ENCODE measurements around the gene DOCK3. TPM values are rescaled to one million over a fixed set of nuclear protein-coding genes. Genes with fewer than 3 reads are reported as not detected.
"Not testable (repeated sequence)": the region's sequence is repeated elsewhere in the genome, so short reads cannot be mapped to it uniquely, and the experiment has no call there.

The DOCK3 gene
- total RNA-seq, 2 experiments from 2014 or later: 1.6 to 1.7 TPM

DNA sequence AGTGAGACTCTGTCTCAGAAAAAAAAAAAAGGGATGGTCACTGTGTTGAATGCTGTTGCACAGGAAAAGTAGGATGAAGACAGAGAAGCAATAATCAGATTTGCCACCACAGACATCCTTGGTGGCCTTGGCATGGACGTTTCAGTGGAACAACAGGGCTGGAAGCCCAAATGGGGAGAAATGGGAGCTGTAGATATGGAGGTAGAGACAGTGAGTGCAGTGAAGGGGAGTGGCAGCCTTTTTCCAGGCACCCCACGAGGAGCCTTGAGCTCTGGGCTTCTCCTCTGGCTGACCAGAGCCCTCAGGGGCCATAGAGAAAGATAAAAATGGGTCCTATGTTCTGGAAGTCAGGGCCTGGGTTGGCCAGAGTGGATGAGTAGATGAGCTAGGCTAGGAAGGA lies 12.3 kb upstream of the DOCK3 start:
- H3K36me3 Mint-ChIP-seq (ENCODE audit: low read depth): no peaks in the 10 kb centered on the region
- intact Hi-C loops (cut with micrococcal nuclease): no loop called here
- peaks cover 19% of the 10 kb centered on the region for H3K4me1 Mint-ChIP-seq (ENCODE audit: low read depth)
- DNase-seq: no peak
- no peak overlapping the region for H3K27ac Mint-ChIP-seq
- CTCF ChIA-PET: interaction anchor here (2.0 kb wide), 1 partner anchor 9 kb away, joined by 11 read pairs; no protein-coding TSS in a partner anchor
- no peaks in the 10 kb centered on the region for H3K9me3 Mint-ChIP-seq
- H3K4me3 Mint-ChIP-seq: no peak overlapping the region
- peaks cover 3% of the 10 kb centered on the region for H3K27me3 Mint-ChIP-seq (ENCODE audit: low read depth)

DNA sequence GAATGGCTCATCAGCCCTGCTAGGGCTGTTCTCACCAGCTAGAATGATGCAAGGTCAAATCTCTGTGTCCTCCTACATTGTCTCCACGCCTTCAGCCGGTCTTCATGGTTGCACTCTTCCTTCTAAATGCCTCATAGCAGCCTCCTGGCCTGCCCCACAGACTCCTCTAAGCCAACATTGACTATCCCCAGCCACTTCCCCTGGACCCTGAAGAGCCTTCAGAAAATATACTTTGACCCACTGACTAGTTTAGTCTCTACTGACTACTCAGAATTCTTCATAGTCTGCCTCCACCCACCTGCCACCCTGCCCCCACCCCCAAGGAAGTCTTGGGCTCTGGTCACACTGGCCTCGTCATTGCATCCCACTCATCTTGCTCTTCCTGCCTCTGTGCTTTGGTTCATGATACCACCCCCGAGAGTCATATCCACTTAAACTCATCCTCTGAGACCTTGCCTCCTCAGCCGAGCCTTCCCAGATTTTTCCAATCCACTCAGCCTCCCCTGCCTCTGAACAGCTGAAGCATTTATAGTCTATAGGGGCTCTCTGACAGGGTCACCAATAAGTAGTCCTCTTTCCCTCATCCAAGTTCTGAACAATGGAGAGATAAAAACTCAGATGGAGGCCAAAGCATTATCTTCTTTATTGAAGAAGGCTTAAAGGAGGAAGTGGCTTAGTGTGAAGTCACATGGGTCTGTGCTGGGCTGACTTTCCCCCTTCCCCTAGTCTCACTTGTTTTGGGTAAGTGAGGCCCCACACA lies 9.5 kb upstream of the DOCK3 start:
- Mint-ChIP-seq H3K36me3 (ENCODE audit: low read depth) (no peaks in the 10 kb centered on the region), H3K4me3 (no peak overlapping the region), H3K4me1 (ENCODE audit: low read depth) (peaks cover 19% of the 10 kb centered on the region), H3K27ac (no peak overlapping the region), H3K9me3 (no peaks in the 10 kb centered on the region), H3K27me3 (ENCODE audit: low read depth) (peaks cover 6% of the 10 kb centered on the region)
- intact Hi-C loops (cut with micrococcal nuclease): no loop called here
- no peak for DNase-seq
- CTCF ChIA-PET: interaction anchor here (1.2 kb wide), 1 partner anchor 37 kb away, joined by 3 read pairs; no protein-coding TSS in a partner anchor

DNA sequence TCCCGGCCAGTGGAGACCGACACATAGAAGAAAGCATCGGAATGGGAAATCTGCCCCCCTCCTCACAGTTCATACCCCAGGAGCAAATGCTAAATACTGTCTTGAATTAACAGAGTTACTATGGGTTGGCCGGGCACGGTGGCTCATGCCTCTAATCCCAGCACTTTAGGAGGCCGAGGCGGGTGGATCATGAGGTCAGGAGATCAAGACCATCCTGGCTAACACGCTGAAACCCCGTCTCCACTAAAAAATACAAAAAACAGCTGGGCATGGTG lies 8.9 kb upstream of the DOCK3 start:
- H3K9me3 Mint-ChIP-seq; H3K36me3 Mint-ChIP-seq (ENCODE audit: low read depth); H3K27me3 Mint-ChIP-seq (ENCODE audit: low read depth); intact Hi-C loops (cut with micrococcal nuclease); H3K27ac Mint-ChIP-seq; DNase-seq; H3K4me3 Mint-ChIP-seq: not testable (repeated sequence)
- H3K4me1 Mint-ChIP-seq (ENCODE audit: low read depth): peaks cover 19% of the 10 kb centered on the region
- CTCF ChIA-PET: interaction anchor here (1.2 kb wide), 1 partner anchor 37 kb away, joined by 3 read pairs; no protein-coding TSS in a partner anchor

DNA sequence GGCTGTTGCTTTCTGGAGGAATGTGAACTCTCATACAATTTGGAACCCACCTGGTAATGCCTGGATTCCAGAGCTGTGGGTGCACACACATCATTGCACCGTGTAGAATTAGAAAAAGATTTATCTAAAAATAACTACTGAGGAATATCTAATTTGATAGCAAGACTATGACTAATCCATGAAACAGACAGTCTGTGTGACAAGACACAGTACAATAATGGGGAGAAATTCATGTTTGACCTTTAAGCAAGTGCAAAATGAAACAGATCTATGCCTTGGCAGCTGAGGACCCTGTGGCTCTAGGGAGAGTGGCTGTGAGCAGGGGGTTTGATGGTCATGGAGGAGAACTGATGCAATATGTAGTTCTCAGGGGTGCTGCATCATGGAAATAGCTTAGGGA lies 7.9 kb upstream of the DOCK3 start:
- no peak for DNase-seq
- Mint-ChIP-seq H3K27me3 (ENCODE audit: low read depth) (peaks cover 6% of the 10 kb centered on the region), H3K9me3 (no peaks in the 10 kb centered on the region), H3K36me3 (ENCODE audit: low read depth) (no peaks in the 10 kb centered on the region), H3K4me1 (ENCODE audit: low read depth) (peaks cover 19% of the 10 kb centered on the region), H3K27ac (no peak overlapping the region), H3K4me3 (no peak overlapping the region)
- intact Hi-C loops (cut with micrococcal nuclease): no loop called here
- CTCF ChIA-PET: interaction anchor here (1.0 to 1.4 kb wide), 4 partner anchors 8 to 38 kb away, joined by 3 to 5 read pairs (median 4); partner anchors contain the start of gene DOCK3

DNA sequence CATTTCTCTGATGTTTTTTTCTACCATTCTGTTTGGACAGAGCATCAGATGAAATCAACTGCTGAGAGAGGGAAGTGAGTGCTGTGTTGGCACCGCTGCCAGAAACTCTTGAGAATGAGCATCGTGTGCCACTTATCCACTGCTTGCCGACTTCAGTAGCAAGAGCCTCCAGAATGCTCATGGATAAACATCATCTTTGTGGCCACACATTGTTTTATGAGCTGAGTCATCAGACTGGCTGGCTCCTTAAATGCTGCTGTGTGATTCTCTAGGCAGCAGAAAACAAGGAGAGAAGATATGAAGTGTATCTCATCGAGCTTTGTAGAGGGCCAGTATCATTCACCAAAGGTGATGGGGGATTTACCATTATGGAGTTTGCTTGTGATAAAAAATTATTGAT lies 3.4 kb upstream of the DOCK3 start:
- Mint-ChIP-seq H3K27me3 (ENCODE audit: low read depth) (peaks cover 30% of the 10 kb centered on the region), H3K9me3 (no peaks in the 10 kb centered on the region), H3K36me3 (ENCODE audit: low read depth) (no peaks in the 10 kb centered on the region), H3K4me1 (ENCODE audit: low read depth) (peaks cover 15% of the 10 kb centered on the region), H3K27ac (no peak overlapping the region), H3K4me3 (no peak overlapping the region)
- CTCF ChIA-PET: interaction anchor here (1.0 to 1.8 kb wide), 4 partner anchors 15 to 99 kb away, joined by 3 to 6 read pairs (median 3); partner anchors contain the start of gene MAPKAPK3
- no peak for DNase-seq
- intact Hi-C loops (cut with micrococcal nuclease): no loop called here

DNA sequence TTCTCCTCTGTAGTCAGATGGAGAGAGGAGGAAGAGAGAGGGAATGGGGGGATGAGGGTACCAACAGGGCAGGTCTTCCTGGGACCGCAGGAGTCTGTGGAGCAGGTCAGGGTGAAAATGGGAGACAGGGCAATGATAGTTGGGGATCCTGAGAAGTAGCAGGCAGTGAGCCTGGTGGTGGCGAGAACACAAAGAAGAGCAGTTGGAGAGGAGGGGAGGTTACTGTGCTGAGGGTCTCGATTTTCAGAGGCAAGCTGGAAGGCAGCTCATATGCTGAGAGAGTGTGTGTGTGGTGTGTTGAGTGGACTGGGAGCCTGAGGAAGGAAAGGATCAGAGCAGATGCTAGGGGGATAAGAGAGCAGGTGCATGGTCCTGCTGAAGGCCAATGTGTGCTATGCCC lies 2.1 kb upstream of the DOCK3 start:
- no peaks in the 10 kb centered on the region for H3K36me3 Mint-ChIP-seq (ENCODE audit: low read depth)

DNA sequence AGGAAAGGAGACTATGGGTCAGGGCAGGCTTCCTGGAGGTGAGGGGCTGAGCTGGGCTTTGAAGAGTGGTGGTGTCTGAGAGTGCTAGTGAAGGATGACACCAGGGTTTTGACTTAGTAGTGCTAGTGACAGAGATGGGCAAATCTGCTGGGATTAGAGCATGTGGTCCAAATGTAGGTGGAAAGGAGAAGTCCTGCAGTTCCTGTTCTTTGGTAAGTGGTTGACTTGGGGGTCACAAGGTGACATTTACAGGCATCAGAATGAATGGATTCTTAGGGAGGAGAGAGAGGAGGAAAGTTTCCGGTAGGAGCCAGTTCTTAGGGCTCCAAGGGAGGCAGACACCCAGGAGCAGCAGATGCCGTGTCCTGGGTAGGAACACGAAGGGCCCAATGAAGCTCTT lies 796 bp upstream of the DOCK3 start:
- no peak overlapping the region for H3K27ac Mint-ChIP-seq
- peak overlapping the region; percentile 47 for H3K4me3 Mint-ChIP-seq
- CTCF ChIA-PET: interaction anchor here (0.6 to 2.0 kb wide), 5 partner anchors 21 to 298 kb away, joined by 3 to 6 read pairs (median 4); no protein-coding TSS in a partner anchor
- no peaks in the 10 kb centered on the region for H3K9me3 Mint-ChIP-seq
- peaks cover 37% of the 10 kb centered on the region for H3K27me3 Mint-ChIP-seq (ENCODE audit: low read depth)
- no peaks in the 10 kb centered on the region for H3K36me3 Mint-ChIP-seq (ENCODE audit: low read depth)
- DNase-seq: no peak
- intact Hi-C loops (cut with micrococcal nuclease): loop anchor here (1.0 kb wide), 1 partner anchor 58 kb away; no protein-coding TSS in a partner anchor
- H3K4me1 Mint-ChIP-seq (ENCODE audit: low read depth): peaks cover 7% of the 10 kb centered on the region

More for the DNA sequence above, 2.1 kb upstream of the DOCK3 start:
- H3K9me3 Mint-ChIP-seq: no peaks in the 10 kb centered on the region
- peaks cover 33% of the 10 kb centered on the region for H3K27me3 Mint-ChIP-seq (ENCODE audit: low read depth)
- intact Hi-C loops (cut with micrococcal nuclease): no loop called here
- DNase-seq: no peak
- CTCF ChIA-PET: interaction anchor here (0.7 to 2.0 kb wide), 4 partner anchors 20 to 699 kb away, joined by 3 to 6 read pairs (median 4); partner anchors contain the start of gene MAPKAPK3
- H3K4me1 Mint-ChIP-seq (ENCODE audit: low read depth): peaks cover 7% of the 10 kb centered on the region
- no peak overlapping the region for H3K4me3 Mint-ChIP-seq
- H3K27ac Mint-ChIP-seq: no peak overlapping the region

DNA sequence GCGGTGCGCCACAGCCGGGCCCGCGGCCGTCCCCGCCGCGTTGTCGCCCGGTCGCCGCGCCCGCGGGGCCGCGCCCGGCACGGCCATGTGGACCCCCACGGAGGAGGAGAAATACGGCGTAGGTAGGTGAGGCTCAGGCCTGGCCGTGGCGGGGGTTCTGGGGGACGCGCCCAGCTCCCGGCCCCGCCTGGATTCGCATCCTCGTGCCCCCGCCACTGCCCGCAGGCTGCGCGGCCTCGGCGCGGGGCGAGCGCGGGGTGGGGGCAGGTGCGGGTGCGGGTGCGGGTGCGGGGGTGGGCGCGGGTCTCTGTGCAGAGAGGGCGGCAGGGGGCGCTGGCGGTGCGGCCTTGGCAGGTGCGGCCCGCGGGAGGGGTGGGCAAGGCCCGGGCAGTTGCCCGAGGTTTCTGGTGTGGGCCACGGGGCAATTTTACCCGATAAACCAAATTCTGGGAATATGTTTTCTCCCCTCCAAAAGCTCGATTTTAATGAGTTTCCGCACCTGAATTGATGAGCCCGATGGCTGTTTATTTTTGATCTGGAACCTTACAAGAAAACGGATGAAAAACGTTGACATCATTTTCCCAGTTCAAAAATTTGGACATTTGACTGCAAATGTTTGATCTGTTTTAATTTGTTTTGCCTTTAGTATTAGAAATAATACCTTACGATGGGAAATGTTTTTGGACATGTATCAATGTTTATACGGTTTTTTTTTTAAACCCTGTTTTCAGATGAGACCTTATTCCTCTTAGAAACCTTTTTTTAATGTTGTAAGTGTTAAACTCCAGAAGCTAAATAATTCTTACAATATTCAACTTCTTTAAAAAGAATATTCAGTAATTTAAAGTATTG lies 678 bp downstream of the DOCK3 start:
- peak; percentile 76 for DNase-seq
- intact Hi-C loops (cut with micrococcal nuclease): loop anchor here (1.0 to 5.0 kb wide), 3 partner anchors 296 to 712 kb away; partner anchors contain the start of gene MANF
- peaks cover 37% of the 10 kb centered on the region for H3K27me3 Mint-ChIP-seq (ENCODE audit: low read depth)
- no peaks in the 10 kb centered on the region for H3K36me3 Mint-ChIP-seq (ENCODE audit: low read depth)
- peak overlapping the region; percentile 9 for H3K27ac Mint-ChIP-seq
- CTCF ChIA-PET: interaction anchor here (0.6 to 3.4 kb wide), 15 partner anchors 9 to 724 kb away, joined by 3 to 16 read pairs (median 3); no protein-coding TSS in a partner anchor
- no peaks in the 10 kb centered on the region for H3K9me3 Mint-ChIP-seq
- H3K4me3 Mint-ChIP-seq: peak overlapping the region; percentile 64
- peaks cover 7% of the 10 kb centered on the region for H3K4me1 Mint-ChIP-seq (ENCODE audit: low read depth)

DNA sequence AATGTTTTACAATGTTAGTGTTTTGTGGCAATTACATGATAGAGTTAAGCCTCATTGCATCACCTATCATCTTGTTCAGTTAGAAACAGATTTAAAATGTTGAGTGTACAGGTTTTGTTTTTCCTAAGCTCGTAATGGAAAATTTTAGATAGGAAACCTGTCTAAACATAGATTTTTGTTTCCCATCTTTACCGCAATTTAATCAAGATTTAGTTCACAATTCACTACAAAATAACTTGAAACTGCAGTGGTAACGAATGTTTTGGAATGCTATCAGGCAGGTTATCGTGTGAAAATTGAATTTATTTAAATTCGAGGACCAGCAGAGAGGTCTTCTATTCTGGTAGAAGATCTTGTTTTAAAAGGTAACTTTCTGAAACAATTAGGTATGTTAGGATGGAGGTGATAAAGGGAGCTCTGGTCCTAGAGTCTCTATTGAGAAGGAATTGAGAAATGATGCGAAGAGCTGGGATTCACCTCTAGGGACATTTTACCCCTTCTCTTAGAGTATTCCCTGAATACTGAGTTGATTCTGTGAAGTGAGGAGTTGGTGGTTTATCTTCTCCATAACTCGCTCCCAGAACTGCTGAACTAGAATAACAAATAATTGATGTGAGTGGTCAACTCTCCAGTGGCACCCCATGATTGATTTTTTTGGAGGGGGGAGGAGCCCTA lies 1.4 kb downstream of the DOCK3 start:
- no peaks in the 10 kb centered on the region for H3K9me3 Mint-ChIP-seq
- H3K36me3 Mint-ChIP-seq (ENCODE audit: low read depth): no peaks in the 10 kb centered on the region
- H3K4me1 Mint-ChIP-seq (ENCODE audit: low read depth): peaks cover 7% of the 10 kb centered on the region
- DNase-seq: no peak
- CTCF ChIA-PET: interaction anchor here (0.6 to 3.4 kb wide), 17 partner anchors 8 to 724 kb away, joined by 3 to 16 read pairs (median 3); no protein-coding TSS in a partner anchor
- intact Hi-C loops (cut with micrococcal nuclease): loop anchor here (5.0 kb wide), 2 partner anchors 696 to 711 kb away; partner anchors contain the start of gene MANF
- peaks cover 37% of the 10 kb centered on the region for H3K27me3 Mint-ChIP-seq (ENCODE audit: low read depth)
- no peak overlapping the region for H3K4me3 Mint-ChIP-seq
- no peak overlapping the region for H3K27ac Mint-ChIP-seq

DNA sequence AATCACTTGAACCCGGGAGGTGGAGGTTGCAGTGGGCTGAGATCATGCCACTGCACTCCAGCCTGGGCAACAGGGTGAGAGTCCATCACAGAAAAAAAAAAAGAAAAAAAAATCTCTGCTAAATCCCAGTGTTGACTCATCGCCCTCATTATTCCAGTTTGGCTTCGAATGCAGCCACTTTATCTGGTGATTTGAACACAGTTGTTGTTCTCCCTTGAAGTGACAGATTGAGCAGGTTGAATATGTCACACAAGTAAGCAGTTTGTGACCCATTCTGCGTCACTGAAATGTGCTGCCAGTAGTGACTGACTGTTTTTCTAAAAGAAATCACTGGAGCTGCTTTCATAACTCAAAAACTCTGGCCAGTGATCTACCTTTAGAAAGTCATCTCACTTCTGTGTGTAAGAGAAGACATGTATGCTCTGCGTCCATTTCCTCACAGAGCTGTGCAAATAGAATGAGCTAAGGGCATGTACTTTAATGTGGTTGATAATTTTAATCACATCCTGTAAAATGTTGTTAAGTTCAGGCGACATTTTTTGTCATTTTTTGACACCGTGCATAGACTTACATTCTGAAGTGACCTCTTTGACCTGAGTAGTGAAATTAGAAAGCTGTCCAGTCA lies 12.5 kb downstream of the DOCK3 start:
- Mint-ChIP-seq H3K36me3 (ENCODE audit: low read depth) (no peaks in the 10 kb centered on the region), H3K4me1 (ENCODE audit: low read depth) (no peaks in the 10 kb centered on the region), H3K4me3 (no peak overlapping the region), H3K27ac (no peak overlapping the region), H3K9me3 (no peaks in the 10 kb centered on the region), H3K27me3 (ENCODE audit: low read depth) (peaks cover 5% of the 10 kb centered on the region)
- no peak for DNase-seq
- intact Hi-C loops (cut with micrococcal nuclease): no loop called here
- CTCF ChIA-PET: interaction anchor here (0.8 kb wide), 1 partner anchor 16 kb away, joined by 3 read pairs; no protein-coding TSS in a partner anchor

DNA sequence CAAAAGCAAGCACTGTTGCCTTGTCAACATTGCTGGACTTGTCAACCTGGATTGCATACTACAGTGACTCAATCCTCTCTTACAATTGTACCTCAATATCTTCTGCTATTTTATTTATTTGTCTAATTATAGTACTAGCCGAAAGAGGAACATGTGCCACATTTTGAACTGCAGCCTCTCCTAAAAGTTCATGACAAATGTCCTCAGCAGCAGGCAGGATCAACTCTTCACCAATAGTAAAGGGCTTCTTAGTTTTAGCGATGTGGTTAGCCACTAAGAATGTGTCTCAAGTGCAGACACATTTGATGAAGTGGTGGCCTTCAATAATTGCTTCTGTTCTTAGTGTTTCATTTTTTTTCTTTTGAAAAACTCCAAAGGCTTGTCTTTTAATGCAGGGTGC lies 13.2 kb downstream of the DOCK3 start:
- H3K36me3 Mint-ChIP-seq (ENCODE audit: low read depth): no peaks in the 10 kb centered on the region
- no peaks in the 10 kb centered on the region for H3K4me1 Mint-ChIP-seq (ENCODE audit: low read depth)
- no peak for DNase-seq
- H3K27ac Mint-ChIP-seq: no peak overlapping the region
- no peaks in the 10 kb centered on the region for H3K9me3 Mint-ChIP-seq
- H3K27me3 Mint-ChIP-seq (ENCODE audit: low read depth): peaks cover 5% of the 10 kb centered on the region
- CTCF ChIA-PET: no interaction called here
- intact Hi-C loops (cut with micrococcal nuclease): no loop called here
- no peak overlapping the region for H3K4me3 Mint-ChIP-seq

All from activated naive CD4-positive, alpha-beta T cell treated with anti-CD3 and anti-CD28 coated beads for 36 hours (primary cell).